ENCODE data around the gene MBOAT1.

Gene MBOAT1

GRCh38 chr6:20233007-20233730 lies 20.9 kb upstream of the MBOAT1 start:
- no peak for DNase-seq

DNA sequence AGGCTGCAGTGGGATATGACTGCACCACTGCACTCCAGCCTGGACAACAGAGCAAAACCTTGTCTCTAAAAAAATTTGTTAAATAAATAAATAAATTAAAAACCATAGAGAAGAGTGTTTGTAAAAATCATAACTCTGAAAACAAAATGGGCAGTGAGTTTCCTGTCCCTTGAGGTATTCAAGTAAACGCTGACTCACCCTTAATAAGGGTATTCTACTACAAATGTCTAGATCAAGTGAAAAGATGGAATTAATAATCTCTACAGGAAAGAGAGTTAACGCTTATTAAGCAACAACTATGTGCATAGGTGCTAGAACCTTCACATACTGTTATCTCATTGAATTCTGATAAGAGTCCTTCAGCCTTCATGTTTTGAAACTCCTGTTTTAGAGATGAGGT lies 19.9 kb upstream of the MBOAT1 start:
- DNase-seq, result no peak

DNA sequence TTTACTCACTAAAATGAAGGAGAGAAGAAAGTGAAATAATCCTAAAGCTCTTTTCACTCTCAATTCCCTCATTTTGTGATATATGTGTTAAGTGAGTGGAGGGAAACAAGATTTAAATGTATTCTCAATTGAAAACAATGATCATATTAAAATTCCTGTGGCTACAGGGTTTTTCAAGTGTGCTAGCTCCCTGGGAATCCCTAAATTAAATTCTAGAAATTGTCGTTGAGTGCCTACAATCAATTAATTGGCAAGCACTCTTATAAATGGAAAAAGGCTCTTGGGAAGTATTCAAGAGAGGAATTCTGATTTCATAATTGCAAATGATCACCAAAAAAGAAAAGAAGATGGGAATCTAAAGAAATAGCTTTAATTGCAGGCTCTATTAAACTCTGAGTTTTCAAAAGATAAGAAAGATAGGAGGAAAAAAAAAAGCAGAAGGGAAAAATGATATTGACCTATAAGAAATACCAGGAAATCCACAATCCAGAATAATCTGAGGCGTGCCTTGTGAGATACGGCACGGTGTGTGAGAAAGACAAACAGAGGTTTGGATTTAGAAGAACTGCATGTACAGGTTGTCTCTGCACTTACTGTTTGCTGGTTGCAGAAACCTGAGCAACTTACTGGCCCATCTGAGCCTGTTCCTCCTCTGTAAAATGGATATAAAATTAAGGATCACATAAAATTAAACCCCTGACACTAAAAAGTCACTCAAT lies 18.3 kb upstream of the MBOAT1 start:
- no peak for DNase-seq

GRCh38 chr6:20229881-20230280 lies 17.6 kb upstream of the MBOAT1 start:
- DNase-seq, result no peak

- DNase-seq, result no peak
These were observed 15.1 kb upstream of the MBOAT1 start for GRCh38 chr6:20227350-20227749.

DNA sequence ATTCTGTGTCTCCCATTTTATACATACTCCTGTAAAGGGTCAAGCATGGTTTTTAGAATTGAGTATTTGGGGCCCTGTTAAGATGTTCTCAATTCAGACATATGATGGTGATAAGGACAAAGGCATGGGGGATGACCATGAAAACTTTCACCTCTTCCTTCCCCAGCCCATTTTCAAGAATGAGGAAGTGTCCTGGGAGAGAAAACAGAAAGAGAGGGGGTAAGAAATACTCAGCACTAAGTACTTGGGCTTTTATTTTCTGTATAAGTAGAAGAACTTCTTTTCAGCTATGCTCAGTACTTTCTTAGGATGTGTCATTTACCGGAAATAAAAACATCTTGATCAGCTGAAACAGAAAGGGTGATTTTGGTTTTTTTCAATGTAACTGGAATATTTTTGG lies 10.9 kb upstream of the MBOAT1 start:
- DNase-seq, result no peak

DNA sequence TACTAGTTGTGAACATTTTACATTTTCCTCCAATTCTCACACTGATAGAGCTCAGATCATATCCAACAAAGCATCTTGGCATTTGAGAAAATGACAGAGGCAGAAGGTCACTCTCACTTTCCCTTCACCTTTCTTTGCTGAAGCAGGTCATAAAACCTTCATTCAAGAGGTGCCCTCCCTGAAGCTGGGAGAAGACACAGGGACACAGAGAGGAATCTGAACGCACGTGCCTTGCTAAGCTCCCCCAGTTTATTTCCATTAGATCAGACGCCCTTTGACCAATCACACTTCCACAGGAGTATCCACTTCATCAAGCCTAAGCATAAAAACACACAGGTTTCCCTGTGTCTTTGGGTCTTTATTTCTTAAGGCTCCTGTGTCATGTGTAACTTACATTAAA lies 9.2 kb upstream of the MBOAT1 start:
- no peak for DNase-seq

- no peak for DNase-seq
These were observed 8.1 kb upstream of the MBOAT1 start for GRCh38 chr6:20220359-20220758.

- DNase-seq, result no peak
These were observed 5.6 kb upstream of the MBOAT1 start for GRCh38 chr6:20217891-20218290.

DNA sequence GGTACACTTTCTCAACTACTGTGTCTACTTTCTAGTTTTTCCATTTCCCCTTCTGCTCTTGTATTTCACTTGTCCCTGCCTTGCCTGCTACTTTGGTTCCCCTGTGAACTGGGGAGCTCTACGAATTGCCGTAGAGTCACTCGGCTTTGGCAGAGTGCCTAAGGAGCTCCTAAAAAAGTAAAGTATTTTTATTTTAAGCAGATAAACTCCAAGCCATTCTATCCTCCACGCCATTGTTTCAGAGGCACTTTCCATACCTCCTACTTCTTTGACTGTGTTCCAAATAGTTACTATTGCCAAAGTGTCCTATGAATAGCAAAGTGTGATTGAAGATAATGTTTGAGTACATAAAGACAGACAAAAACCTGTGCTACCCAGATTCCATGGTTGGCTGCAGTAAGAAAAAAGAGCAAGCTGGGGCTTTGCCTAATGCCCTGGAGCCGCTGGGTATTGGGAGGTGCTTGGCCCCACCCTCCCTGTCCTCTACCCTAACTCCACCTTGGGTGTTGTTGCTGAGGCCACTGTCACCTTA lies 5.1 kb upstream of the MBOAT1 start:
- no peak for DNase-seq

GRCh38 chr6:20215310-20215709 lies 3.0 kb upstream of the MBOAT1 start:
- DNase-seq, result no peak

DNA sequence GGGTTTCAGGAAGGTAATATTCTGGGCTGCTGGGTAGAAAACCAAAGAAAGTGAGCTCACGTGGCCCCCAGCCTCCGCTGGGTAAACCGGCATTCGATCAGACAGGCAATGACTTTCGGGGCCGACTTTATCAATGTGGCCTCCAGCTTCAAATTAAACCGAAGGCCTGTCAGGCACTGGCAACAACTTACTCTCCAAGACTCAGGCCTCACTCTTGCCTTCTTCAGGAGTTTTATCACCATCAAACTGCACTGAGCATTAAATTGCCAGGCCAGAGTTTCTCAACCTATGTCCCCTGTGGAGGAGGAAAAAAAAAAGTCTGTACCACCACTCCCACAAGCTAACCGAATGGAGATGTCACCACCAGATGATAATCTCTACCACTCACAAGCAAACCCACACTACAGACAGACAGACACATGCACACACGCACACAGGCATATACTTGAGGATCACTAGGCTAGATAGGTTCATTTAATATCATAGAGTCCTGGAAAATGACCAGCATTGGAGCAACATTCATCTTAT lies 1.1 kb upstream of the MBOAT1 start:
- DNase-seq, result peak; percentile 2

DNA sequence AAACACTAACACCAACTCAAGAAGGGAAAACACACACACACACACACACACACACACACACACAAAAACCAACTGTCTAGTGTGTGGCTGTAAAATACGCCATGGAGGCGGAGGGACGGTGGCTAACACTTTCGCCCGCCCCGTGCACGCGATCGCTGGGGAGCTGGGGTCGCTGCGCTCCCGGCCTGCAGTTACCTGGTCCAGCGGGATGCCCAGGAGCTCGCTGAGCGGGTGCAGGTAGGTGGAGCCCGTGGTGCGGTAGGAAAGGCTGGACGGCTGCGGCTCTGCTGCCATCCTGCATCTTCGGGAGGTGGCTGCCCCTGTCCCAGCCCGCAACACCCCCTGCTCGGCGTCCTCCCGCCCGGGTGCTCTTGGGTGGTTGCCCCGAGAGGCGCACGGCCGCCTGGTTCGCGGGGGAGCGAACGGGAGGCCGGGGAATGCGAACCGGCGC lies 303 bp downstream of the MBOAT1 start:
- peak; percentile 42 for DNase-seq

- DNase-seq, result no peak
These were observed 980 bp downstream of the MBOAT1 start for GRCh38 chr6:20211037-20211940.

GRCh38 chr6:20210158-20210557 lies 2.1 kb downstream of the MBOAT1 start:
- no peak for DNase-seq

DNA sequence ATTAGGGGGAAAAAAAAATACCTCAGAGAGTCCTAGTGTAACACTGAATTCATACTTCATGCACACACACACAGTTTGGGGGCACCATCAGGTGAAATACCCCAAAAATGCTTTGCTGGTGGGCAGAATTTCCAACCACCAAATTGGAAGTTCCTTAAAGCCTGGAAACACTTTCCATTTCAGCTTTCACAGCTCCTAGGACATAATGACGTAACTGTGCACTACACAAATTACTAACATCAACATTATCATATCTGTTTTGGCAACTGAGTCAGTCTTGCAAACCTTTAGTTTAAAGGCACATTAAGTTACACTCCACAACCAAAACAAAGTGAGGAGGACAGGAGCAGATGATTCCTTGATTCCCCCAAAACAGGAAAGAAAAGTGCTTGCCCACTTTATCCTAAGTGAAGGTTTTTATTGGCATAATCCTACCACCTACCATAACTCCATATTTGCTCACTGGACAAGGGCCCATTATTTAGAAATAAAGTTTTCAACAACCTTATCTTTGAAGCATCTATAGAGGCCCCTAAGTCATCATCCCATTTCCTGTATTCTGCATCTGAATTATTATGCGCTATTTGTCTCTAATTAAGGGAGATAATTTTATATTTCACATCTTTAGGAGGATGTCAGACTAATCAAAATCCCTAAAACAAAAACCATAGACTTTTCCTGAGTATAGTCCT lies 3.4 kb downstream of the MBOAT1 start:
- no peak for DNase-seq

- DNase-seq, result no peak
These were observed 5.2 kb downstream of the MBOAT1 start for GRCh38 chr6:20207088-20207418.

- DNase-seq, result no peak
These were observed 6.5 kb downstream of the MBOAT1 start for GRCh38 chr6:20205722-20206161.

DNA sequence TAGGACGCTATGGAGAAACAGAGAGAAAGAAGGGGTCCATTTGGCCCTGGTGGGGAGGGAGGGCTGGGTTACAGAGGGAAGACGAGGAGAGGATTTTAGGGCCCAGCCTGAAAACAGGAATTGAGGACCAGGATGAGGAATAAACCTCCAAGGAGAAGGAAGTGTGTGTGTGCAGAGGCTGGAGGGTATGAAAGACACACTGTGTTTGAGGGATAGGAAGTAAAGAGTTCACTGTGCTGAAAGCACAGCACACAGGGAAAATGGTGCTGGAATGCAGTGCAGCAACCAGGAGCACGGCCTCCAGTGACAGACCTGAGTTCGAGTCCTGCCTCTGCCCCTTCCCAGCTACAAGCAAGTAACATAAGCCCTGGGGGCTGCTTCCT lies 7.8 kb downstream of the MBOAT1 start:
- no peak for DNase-seq

- no peak for DNase-seq
These were observed 8.4 kb downstream of the MBOAT1 start for GRCh38 chr6:20203561-20204511.

- no peak for DNase-seq
These were observed 9.5 kb downstream of the MBOAT1 start for GRCh38 chr6:20202699-20203302.

All from fibroblast of skin of right biceps (primary cell).